Measurements from ENCODE around the gene HIGD1C.
A peak's percentile ranks its signal among the peaks of the same experiment; 100 is the strongest.
"Not testable (repeated sequence)": the region's sequence is repeated elsewhere in the genome, so short reads cannot be mapped to it uniquely, and the experiment has no call there.

Gene HIGD1C

DNA sequence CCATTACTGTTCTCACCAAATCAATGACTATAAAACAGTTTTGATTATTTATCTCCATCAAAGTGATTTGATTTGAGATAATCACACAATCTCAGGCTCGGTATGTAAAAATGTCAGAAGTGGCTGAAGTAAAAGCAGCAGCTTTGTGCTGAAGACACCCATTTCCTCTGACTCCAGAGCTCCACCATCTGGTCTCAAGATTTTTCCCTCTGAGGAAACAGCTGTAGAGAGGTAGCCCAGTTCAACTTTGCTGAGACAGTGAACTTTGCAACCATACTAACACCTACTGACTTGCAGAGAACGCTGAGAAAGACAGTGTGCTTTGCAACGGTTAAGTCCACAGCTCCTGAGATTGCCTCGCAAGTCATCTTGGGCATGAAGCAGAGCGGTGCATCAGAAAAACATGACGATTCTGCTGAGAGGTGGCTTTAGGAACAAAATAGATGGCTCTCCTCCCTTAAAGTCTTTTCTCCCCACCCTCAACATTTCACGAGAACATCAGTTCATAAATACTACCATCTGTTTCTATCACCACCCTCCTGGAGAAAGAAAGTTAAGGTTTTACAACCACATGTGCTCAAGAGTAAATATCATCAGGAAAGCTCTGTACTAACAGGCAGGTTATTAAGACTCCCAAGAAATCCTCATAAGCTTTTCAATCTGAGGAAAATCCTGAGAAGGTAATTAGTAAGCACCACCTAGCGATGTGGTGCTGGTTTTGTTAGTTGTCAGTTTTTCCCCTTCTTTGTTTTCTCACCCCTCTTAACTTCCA, 34.8 kb downstream of the HIGD1C start:
- DNase-seq: peak; percentile 76

- no peak for DNase-seq
Measured at GRCh38 chr12:50988051-50988450, 35.7 kb downstream of the HIGD1C start.

GRCh38 chr12:50988871-50989270, 36.5 kb downstream of the HIGD1C start:
- DNase-seq: no peak

DNA sequence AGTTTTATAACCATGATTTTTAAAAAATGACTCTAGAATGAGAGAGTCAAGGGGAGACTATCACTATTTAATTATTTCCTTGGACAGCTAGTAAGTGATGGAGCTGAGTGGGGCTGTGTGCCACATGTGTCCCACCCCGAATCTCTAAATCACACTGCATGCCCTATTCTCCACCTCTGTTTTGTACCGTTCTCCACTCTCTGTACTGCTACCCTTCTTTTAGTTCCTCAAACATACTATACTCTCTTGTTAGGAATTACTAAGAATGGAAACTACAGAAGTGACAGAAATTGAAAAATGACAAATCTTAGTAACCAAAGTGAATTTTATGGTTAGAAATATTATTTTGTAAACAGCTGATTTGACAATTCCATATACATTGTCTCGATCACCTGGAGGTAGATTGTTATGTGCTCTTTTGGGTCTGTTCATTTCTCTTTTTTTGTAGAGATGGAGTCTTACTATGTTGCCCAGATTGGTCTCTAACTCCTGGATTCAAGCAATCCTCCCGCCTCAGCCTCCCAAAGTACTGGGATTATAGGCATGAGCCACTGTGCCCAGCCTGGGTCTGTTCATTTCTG, 37.9 kb downstream of the HIGD1C start:
- no peak for DNase-seq

DNA sequence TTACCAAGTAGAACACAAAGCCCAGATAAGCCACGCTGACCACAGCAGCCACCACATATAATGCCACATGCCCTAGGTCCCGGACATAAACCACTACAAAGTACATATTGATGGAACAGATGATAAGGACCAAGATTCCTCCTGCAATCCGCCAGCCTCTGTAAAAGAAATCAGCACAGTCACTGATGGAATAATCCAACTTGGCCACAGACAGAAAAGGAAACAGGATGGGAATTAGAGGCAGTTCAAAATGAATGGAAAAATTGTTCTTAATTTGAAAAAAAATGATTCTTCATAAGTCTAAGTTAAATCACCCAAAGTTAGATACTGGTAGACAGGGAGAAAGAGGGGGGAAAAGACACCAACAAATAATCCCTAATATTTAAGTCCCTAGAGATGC, 38.4 kb downstream of the HIGD1C start:
- no peak for DNase-seq

DNA sequence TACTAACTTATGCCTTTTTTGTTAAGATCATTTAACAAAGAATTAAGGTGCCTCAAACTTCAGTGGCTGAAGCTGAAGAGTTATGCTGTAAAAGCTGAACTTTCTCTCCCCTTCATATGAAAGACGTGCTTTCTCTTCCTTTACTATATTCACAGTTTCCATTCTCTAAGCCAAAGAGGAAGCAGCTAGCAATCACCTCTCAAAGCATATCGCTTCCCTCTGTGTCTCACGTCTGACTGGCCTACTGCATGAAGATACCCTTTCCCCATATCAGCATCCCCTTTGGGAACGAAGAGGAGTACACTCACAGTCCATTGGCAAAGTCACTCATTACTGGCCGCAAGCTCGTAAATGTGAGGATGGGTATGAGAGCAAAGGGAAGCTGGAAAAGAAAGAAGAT, 38.9 kb downstream of the HIGD1C start:
- DNase-seq: no peak

DNA sequence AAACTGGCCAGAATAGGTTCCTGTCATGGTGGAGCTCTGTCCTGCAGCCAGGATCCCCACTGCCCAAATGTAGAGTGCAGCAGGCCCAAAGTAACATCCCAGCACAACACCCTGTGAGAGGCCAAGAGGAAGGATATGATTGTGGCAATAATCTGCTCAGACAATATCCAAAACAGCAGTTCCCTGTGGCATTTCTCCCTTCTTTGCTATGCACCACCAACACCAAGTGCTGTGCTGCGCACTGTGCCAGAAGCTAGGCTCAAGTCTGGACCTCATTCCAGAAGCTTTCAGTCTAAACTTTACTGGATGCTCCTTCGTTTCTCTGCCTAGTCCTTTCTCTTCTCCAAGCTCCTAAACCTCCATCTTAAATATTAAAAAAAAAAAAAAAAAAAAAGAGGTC, 40.5 kb downstream of the HIGD1C start:
- no peak for DNase-seq

DNA sequence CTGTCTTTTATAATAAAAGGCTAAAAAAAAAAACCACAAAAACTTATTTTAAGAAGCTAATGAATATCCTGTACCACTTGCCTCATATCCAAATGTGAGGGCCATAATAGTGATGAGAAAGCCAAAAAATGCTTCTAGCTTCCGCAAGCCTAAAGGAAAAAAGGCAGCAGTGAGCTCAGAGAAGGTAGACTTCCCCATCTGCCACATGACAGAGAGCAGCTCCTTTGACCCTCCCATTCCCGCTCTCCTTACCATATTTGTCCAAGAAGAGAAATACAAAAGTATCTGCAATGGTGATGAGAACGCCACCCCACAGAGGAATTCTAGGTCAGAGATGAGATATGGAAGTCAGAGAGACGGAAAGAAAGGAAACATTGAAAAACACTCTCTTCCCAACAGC, 46.7 kb downstream of the HIGD1C start:
- DNase-seq: no peak

DNA sequence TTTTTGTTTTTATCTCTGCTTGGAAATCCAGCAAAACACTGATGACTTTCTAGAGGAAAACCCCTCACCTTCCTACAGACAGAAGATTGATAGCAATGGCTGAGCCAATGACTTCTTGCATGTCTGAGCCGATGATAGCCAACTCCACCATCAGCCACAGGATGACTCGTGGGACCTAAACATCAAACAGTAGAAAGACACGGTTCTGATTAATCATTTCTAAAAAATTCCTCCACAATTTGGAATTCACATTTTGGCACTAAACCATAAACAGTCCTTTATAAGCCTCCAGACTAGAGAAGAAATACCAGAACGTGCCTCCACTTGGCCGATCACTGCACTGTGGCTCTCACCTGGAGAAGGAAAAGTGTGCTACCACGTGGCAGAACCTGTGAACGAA, 47.9 kb downstream of the HIGD1C start:
- no peak for DNase-seq

DNA sequence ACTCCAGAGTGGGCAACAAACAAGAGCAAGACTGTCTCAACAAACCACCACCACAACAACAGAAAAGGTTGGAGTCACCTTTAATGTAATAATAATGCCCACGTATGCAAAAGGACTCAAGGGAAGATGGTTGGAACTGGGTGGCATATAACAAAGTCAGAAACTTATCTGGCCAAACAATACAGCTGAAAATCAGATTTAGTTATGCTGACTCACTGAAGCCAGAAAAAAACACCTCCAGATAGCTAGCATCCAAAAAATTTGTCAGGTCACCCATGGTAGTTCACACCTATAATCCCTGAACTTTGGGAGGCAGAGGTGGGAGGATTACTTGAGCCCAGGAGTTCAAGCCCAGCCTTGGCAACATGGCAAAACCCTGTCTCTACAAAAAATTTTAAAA, 49.5 kb downstream of the HIGD1C start:
- no peak for DNase-seq

GRCh38 chr12:51004504-51004903, 52.2 kb downstream of the HIGD1C start:
- no peak for DNase-seq

- DNase-seq: no peak
Measured at GRCh38 chr12:51005030-51005429, 52.7 kb downstream of the HIGD1C start.

GRCh38 chr12:51005671-51006070, 53.3 kb downstream of the HIGD1C start:
- no peak for DNase-seq

GRCh38 chr12:51008329-51009055, 56.1 kb downstream of the HIGD1C start:
- no peak for DNase-seq

- no peak for DNase-seq
Measured at GRCh38 chr12:51009056-51009440, 56.7 kb downstream of the HIGD1C start.

GRCh38 chr12:51011955-51012354, 59.6 kb downstream of the HIGD1C start:
- DNase-seq: no peak

GRCh38 chr12:51012570-51013236, 60.4 kb downstream of the HIGD1C start:
- no peak for DNase-seq

GRCh38 chr12:51013441-51013840, 61.1 kb downstream of the HIGD1C start:
- no peak for DNase-seq

- not testable (repeated sequence) for DNase-seq
Measured at GRCh38 chr12:51014467-51014866, 62.1 kb downstream of the HIGD1C start.

DNA sequence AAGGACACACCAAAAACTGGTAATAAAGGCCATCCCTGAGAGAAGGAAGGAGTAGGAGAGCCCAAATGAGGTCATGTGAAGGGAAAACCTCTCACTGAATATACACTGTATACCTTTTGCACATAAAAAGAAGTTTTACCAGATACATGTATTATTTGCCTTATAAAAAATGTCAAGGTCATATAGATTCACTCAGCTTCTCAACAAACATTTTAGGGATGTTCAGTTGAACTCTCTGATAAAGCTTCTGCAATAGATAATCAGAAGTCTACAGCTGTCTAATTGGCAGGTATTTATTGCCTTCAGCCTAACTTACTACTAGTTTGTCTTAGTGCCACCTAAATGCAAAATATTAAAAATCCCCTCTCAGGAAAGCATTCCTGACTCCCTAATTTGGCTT, 65.1 kb downstream of the HIGD1C start:
- DNase-seq: no peak

- DNase-seq: no peak
Measured at GRCh38 chr12:51018956-51019355, 66.6 kb downstream of the HIGD1C start.

- no peak for DNase-seq
Measured at GRCh38 chr12:51019927-51020326, 67.6 kb downstream of the HIGD1C start.

Data from RPMI8226 (cell line).